ENCODE data around the gene SPNS2. TPM values are rescaled to one million over a fixed set of nuclear protein-coding genes. Genes with fewer than 3 reads are reported as not detected.

The SPNS2 gene
- total RNA-seq, 1 donor from 2014 or later = 24.1 TPM

GRCh38 chr17:4503283-4504025, 4.8 kb downstream of the SPNS2 start:
- no peak for DNase-seq

DNA sequence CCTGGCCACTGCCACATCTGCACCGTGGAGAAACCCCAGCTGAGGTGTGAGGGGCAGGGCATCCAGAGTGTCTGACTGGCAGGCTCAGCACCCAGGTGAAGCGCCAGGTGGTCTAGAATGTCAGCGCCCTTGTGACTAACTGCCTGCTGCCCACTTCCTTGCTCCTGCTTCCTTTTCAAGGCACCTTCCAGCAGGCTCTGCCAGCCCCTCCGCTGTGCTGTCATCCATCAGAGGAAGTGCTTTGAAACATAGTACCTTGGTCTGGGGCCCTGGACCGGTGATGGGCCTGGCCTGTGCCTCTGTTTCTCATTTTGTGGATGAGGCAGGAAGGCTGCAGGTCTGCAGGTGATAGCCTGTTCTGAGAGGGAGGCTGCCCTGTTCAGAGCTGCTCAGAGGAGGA, 5.5 kb downstream of the SPNS2 start:
- no peak for DNase-seq

GRCh38 chr17:4505187-4505586, 6.5 kb downstream of the SPNS2 start:
- DNase-seq = no peak

DNA sequence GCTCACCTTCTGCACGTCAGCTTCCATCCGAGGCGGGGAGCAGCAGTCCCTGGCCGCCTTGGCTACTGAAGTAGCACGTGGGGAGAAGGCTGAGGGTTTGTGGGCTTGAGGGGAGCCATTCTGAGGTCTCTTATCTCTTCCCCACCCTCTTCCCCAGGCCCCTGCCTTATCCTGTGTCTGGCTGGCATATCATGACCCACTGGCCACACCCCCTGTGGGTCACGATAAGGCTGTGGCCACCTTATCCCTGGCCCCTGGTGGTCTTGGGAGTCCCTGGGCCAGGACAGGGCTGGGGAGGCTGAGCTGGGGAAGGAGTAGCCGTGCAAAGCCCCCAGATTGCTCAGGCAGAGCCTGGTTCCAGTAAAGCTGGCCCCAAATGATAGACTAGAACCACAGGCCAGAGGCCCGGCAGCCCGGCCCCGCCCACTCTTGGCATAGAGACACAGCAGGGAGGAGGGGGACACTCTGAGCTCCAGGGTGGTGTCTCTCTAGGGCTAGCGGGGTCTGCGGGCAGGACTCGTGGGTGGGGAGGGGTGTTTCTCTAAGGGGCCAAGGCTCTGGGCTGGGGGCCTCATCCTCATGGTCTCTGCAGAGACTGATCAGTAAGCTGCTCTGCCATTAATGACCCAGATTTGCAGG, 7.6 kb downstream of the SPNS2 start:
- DNase-seq = no peak

GRCh38 chr17:4506892-4507291, 8.2 kb downstream of the SPNS2 start:
- no peak for DNase-seq

DNA sequence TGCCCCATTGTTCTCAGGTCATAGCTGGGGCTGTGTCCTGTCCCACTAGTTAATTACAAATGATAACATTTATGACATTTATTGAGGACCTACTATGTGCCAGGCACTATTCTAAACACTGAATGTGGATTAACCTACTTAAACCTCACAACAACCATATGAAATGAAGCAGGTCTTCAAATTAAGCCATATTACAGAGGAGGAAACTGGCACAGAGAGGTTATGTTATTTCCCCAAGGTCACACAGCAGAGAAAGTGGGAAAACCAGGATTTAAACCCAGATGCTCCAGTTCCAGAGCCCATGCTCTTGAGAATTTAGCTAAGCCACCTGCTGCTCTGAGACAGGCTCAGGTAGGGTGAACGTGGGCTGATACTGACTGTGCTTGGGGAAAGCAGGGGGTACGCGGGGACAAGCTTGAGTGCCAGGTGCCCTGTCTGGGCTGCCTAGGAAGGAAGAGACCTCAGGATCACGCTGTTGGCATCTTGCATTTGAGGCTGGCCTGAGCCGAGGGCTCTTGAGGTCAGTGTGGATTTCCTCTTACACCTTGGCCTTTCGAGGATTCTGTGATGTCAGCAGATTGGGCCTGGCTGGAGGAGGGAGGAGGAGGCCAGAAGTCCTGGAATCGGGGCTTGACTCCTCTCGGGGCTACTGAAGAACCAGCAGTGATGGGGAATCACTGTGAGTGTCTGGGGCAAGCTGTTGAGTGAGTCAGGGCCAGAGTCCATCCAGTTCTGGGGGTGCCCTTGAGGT, 8.9 kb downstream of the SPNS2 start:
- no peak for DNase-seq

DNA sequence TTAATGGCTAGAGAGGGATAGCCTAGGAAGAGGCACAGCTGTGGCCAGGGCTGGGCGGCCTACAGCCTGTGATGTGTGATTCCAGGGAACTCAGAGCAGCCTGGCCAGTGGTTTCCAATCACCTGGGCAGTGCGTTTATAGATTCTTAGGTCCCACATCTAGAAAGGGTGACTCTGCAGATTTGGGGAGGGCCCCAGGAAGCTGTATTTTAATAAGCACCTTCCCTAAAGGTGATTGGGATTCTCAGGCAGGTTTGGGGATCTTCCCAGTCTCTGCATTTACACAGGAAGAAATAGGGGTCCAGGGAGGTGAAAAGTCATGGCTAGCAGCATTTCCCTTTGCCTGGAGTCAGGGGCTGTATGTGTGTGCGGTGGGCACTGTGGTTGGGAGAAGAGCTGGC, 9.5 kb downstream of the SPNS2 start:
- DNase-seq = no peak

DNA sequence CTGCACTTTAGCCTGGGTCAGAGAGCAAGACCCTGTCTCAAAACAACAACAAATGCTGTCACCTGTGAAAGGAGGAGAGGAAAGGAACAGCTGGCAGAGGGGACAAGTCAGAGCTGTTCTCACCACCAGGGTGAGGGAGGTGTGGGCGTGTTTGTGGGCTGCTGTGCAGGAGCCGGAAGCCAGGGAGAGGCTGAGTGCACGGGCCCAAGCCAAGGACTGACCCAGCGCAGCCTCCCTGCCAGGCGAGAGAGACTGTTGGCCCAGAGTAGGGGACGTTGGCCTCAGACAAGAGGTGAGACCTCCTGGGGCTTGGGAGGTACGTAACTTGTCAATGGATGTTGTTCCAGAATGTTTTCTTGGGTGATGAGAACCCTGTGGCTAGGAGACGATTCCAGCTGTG, 10.7 kb downstream of the SPNS2 start:
- DNase-seq = no peak

DNA sequence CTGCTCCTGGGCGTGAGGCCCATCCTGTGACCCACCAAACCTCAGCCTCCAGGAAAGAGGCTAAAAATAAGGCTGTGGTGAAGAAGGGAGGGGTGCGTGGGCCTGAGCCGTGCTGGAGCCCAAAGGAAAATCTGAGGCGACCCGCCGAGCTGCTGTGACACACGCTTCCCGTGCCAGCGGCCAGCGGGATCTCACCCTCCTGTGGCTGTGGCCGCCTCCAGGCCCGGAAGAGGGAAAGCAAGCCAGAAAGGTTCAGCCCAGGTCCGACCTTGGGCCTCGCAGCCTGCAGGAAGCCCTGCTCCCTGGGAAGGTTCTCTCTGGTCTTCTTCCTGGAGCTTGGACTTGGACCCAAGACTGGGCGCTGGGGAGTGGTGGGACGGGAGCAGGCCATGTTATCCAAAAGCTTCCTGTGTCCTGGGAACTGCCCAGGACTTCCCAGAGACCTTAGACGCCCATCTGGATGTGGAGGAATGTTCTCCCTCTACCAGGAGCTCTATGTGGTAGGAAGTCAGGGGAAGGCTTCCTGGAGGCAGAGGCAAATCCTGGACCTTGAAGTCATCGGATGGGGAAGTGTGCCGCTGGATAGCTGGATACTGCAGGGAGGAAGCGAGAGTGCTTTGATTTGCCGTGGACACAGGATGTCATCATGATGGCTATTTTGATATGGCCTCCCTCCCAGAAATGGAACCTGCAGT, 11.4 kb downstream of the SPNS2 start:
- no peak for DNase-seq

DNA sequence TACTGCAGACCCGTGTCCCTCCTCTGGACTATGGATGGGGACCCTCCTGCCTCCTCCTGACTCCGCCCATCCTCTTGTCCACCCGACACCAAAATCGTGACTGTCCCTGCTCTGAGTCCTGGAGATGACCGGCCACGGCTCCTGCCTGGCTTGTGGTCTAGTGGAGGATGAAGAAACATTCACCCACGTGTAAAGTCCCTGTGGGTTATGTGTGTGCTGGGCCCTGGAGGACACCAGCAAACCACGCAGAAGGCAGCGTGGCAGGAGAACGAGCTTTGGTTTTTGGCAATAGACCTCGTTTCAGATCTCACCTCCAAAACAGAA, 11.9 kb downstream of the SPNS2 start:
- DNase-seq = no peak

DNA sequence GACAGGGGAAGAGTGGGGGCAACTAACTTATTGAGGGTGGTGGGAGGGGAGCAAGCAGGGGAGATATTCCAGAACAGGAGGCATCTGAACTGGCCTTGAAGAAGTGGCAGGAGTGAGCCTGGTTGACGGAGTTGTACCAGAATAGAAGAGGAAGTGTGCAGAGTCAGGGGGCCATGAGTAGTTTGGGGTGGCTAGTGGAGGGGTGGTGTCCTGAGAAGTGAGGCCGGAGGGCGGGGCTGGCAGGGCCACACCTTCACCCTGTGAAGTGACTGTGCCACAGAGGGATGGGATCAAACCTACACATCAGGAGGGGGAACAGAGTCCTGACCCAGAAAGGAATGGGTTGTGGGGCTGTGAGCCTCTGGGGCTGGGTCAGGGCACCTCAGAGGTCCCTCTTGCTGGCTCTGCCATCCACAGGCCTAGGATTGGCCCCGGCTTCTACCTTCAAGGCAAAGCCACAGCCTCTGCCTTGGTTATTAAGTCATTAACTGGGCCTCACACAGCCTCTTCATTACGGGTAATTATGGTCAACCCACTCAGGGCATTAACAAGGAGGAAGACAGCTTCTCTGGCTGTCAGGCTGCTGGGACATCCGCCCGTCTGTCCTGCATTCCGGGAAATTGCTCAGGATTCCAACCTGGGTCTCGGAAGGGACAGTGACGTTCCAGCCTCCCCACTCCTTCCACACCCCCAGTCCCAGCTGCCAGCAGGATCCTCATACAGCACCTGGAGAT, 12.7 kb downstream of the SPNS2 start:
- no peak for DNase-seq

DNA sequence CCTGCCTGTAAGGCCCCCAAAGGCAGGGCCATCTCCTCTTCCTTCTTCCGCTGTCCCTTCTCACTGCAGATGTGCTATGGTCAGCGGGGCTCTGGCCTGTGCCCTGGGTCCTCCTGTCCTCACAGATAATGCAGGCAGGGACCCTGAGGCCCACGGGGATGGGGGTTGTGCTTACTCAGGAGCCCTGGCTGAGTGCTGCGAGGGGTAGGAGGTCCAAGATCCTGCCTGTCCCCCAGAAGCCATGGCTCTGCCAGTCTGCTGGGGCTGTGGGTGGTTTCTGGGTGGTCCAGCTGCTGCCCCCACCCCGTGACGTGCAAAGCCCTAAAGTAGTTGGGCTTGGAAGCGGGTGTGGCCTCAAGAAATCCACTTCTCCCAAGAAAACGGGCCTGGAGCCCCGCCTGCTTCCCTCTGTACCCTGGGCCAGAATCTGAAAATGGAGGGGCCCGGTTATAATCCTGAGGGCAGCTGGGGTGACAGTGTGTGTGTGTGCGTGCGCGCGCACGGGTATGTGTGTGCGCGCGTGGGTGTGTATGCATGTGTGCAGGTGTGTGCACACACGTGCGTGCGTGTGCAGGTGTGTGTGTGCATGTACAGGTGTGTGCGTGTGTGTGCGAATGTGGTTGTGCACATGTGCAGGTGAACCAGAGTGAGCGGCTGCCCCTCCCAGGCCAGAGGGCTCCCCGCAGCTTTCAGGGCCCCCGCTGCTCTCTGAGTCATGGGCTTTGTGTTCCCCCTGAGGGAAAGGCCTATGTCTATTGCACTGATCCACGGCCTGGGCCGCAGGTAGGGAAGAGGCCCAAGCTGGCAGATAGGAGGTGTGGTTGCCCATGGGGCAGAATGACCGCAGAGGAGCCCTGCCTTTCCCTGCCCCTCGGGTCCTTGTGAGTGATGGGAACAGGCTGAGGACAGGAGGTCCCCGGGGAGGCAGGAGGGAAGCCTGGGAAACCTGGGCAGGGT, 13.8 kb downstream of the SPNS2 start:
- no peak for DNase-seq

GRCh38 chr17:4513113-4514032, 14.7 kb downstream of the SPNS2 start:
- DNase-seq = no peak

- DNase-seq = no peak
These were observed 15.5 kb downstream of the SPNS2 start for GRCh38 chr17:4514206-4514605.

GRCh38 chr17:4514779-4515178, 16.1 kb downstream of the SPNS2 start:
- no peak for DNase-seq

GRCh38 chr17:4515501-4515900, 16.8 kb downstream of the SPNS2 start:
- no peak for DNase-seq

- DNase-seq = peak; percentile 78
These were observed 18.1 kb downstream of the SPNS2 start for GRCh38 chr17:4516735-4517134.

- DNase-seq = no peak
These were observed 20.2 kb downstream of the SPNS2 start for GRCh38 chr17:4518901-4519300.

GRCh38 chr17:4519361-4519788, 20.7 kb downstream of the SPNS2 start:
- DNase-seq = no peak
